ENCODE data around the gene G6PD.
"Not testable (repeated sequence)": the region's sequence is repeated elsewhere in the genome, so short reads cannot be mapped to it uniquely, and the experiment has no call there.

Gene G6PD

DNA sequence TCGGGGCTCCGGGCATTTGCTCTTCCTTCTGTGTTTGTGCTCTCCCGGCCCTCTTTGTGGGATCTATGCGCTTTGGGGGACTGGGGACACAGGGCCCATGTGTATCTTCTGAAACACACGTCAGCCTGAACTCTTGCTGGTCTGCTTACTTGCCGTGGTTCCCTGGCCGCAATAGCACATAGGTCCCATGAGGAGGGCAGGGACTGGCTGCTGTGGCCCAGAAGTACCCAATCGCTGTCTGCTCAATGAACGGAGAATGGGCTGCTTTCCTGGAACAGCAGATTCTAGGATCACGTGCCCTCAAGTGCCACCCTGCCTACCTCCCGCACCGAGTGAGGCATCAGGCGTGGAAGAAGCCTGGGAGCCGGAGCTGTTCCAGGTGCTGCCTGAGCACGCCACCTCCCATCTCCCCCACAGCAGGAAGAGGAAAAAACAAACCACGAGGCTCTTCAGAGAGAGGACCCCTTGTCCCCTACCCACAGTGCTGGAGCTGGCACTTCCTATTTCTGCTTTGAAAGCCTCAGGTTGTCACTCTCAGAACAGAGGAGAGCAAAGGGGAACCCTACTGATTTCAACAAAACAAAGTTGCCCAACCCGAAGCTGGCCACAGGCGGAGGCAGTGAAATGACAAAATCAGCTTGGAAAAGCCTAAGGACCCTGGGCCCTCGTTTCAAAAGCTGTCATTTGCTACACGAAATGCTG lies 3.8 kb downstream of the G6PD start:
- peak; percentile 37 for DNase-seq (ENCODE audit: low spot score)

DNA sequence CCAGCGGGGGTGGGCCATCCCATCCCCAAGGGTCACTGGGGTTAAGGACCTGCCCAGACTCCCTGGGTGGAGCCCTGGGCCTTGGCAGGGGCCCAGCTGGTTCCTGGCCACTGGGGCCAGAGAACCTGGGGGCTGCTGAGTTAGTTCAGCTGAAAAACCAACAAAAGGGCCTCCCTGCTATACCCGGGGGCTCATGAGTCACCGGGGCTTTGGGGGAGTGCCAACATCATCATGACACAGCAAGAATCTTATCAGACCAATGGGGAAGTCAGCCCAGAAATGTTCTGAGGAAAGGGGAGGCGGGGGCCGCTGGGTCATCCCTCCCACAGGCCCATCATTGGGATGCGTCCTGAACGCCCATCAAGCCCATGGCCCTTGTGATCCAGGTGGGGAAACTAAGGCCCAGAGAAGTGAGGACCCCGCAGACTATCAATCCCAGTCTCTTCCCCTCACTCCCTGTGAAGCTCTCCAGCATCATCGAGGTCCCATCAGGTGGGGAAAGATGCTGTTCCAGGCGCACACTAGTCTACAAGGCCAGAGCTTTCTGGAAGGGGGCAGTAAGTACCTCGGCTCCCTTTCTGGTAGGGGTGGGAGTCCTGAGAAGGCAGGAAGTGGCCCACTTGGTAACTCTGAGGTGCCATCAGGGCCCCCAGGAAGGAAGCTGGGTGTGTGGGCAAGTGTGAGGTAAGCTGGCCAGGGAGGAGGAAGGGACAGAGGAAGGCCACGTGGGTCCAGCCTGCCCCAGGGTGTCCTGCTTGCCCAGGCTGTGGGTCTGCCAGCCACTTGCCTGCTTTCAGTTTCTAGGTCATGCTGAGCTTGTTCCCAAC lies 4.5 kb downstream of the G6PD start:
- peak; percentile 33 for DNase-seq (ENCODE audit: low spot score)

GRCh38 chrX:154541589-154541895 lies 5.1 kb downstream of the G6PD start:
- DNase-seq (ENCODE audit: low spot score): no peak

GRCh38 chrX:154540897-154541535 lies 5.6 kb downstream of the G6PD start:
- DNase-seq (ENCODE audit: low spot score): no peak

DNA sequence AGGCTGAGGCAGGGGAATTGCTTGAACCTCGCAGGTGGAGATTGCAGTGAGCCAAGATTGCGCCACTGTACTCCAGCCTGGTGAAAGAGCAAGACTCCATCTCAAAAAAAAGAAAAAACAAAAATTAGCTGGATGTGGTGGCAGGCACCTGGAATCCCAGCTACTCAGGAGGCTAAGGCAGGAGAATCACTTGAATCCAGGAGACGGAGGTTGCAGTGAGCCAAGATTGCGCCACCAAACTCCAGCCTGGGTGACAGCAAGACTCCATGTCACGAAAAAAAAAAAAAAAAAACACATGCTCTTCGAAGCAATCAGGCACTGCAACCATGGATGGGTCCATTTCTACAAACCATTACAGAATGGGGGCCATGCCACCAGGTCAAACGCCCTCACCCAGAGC lies 6.3 kb downstream of the G6PD start:
- not testable (repeated sequence) for DNase-seq (ENCODE audit: low spot score)

GRCh38 chrX:154539077-154539476 lies 7.6 kb downstream of the G6PD start:
- peak; percentile 74 for DNase-seq (ENCODE audit: low spot score)

- no peak for DNase-seq (ENCODE audit: low spot score)
Observed at GRCh38 chrX:154535892-154536291, 10.8 kb downstream of the G6PD start.

DNA sequence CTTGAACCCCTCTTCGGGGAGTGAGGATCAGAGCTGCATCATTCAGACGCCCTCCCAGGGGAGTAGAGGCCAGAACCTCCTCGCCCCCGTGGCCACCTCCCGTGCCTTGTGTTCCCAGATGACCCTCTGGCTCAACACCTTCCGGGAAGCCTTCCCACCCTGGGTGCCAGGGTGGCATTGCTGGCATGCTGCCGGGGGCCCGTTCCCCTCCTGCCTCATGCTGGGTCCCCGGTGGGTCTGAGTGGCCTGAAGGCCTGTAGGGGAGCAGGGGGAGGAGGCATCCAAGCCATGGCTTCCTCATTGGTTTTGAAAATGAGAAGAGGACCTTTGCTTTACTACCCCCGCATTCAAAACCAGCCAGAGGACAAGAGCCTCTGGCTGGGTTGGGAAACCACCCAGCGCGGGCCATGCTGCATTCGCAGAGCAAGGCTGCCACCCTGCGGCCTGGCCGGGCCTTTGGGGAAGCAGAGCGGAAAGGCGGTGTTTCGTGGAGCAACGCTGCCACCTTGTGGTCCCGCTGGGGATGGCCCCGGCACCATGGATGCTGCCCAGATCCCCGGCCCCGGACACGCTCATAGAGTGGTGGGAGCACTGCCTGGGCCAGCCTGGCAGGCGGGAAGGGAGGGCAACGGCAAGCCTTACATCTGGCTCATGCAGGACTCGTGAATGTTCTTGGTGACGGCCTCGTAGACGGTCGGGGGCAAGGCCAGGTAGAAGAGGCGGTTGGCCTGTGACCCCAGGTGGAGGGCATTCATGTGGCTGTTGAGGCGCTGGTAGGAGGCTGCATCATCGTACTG lies 11.9 kb downstream of the G6PD start:
- DNase-seq (ENCODE audit: low spot score): peak; percentile 81

DNA sequence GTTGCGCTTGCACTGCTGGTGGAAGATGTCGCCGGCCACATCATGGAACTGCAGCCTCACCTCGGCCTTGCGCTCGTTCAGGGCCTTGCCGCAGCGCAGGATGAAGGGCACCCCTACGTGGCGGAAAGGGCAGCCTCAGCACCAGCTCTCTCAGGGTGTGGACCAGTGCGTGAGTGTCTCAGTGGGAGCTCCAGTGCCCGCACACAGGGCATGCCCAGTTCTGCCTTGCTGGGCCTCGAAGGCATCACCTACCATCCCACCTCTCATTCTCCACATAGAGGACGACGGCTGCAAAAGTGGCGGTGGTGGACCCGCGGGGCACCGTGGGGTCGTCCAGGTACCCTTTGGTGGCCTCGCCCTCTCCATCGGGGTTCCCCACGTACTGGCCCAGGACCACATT lies 14.0 kb downstream of the G6PD start:
- DNase-seq (ENCODE audit: low spot score): no peak

GRCh38 chrX:154531626-154532025 lies 15.0 kb downstream of the G6PD start:
- DNase-seq (ENCODE audit: low spot score): no peak

GRCh38 chrX:154530286-154530685 lies 16.4 kb downstream of the G6PD start:
- no peak for DNase-seq (ENCODE audit: low spot score)

DNA sequence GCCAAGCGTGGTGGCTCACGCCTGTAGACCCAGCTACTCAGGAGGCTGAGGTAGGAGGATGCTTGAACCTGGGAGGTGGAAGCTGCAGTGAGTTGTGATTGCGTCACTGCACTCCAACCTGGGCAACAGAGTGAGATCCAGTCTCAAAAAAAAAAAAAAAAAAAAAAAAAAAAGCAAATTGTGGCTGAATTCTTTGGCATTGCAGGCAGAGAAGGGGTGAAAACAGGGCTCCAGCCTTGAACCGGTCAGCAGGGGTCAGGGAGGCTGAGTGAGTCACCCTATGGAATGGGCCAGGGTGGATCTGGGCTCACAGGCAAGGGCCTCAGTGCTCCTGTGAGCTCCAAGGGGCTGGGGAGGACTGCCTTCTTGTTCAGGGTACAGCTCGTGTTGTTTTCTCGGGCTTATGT lies 17.4 kb downstream of the G6PD start:
- DNase-seq (ENCODE audit: low spot score): no peak

- peak; percentile 84 for DNase-seq (ENCODE audit: low spot score)
Observed at GRCh38 chrX:154526901-154527675, 19.6 kb downstream of the G6PD start.

DNA sequence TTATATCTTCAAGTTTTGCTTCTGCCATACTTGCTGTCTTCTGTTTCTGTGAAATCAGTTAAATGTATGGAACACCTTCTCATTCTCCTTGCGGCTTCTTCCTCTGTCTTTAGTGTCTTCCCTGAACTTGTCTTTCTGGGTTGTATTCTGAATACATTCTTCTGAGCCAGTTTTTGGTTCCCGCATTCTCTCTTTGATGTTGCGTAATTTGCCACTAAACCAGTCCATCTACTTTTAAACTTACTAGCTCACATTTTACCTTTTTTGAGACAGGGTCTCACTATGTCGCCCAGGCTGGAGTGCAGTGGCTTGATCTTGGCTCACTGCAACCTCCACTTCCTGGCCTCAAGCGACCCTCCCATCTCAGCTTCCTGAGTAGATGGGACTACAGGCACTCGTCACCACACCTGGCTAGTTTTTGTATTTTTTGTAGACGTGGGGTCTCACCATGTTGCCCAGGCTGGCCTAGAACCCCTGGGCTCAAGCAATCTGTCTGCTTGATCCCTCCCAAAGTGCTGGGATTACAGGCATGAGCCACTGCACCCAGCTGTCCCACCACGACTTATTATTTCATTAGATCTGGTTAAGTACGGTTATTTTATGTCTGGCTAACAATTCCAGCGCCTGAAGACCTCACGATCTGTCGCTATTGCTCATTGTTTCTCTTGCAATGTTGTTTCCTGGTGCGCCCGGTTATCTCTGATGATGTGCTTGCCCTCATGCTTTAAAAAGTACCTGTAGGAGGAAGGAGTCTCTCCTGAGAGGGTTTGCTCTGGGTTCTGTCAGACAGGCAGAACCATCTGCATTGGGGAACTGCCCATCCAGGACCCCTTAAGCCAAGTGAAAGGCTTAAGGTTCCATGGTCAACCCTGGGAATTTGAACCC lies 20.8 kb downstream of the G6PD start:
- no peak for DNase-seq (ENCODE audit: low spot score)

GRCh38 chrX:154519389-154519788 lies 27.3 kb downstream of the G6PD start:
- DNase-seq (ENCODE audit: low spot score): no peak

DNA sequence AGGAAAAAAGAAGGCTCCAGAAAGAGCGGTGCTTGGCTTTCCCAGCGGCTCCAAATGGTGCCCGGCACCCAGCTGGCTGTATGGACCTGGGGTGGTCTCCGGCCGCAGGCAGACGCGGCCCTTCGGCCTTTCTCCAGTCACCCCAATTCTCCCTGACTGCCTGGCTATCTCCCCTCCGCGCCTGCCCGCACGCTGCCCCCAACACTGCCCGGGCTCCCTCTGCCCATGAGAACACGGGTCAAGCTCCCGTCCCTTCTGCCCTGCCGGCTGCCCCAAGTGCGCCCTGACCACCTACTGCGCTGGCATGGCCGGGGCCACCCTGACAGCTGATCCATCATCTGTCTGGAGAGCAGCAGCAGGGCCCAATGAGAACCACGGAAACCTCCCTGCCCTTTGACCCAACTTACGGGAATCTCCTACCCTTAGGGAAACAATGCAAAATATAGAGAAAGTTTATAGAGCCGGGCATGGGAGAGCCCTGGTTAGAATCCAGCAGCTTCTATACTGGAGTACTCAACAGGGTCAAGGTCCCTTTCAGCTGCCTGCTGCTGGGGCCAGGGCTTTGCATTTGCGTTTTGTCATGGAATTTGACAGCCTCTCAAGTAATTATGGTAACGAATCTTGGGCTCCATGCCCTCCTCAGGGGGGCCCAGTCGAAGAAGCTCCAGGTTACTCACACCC lies 29.4 kb downstream of the G6PD start:
- DNase-seq (ENCODE audit: low spot score): no peak

DNA sequence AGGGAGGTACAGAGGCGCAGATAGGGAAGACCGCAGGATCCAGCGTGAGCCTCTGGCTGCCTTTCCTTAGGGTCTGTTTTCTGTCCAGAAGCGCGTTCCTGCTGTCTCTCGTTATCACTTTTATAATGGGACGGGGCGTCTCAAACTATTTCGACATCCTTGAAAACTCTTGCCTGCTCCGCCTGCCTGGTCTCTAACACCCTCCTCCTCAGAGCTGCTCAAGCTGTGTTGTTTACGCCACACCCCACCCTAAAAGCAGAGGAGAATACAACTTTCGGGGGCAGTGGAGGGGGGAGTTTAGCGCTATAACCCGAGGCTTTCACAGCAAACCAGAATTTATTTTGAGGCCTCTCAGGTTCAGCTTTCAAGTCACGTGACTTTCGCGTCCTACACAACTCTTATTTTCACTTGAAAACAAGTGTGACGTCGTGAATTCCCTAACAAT lies 30.0 kb downstream of the G6PD start:
- peak; percentile 84 for DNase-seq (ENCODE audit: low spot score)

- DNase-seq (ENCODE audit: low spot score): peak; percentile 82
Observed at GRCh38 chrX:154515966-154516655, 30.5 kb downstream of the G6PD start, which contains the start of gene FAM3A. Gene FAM3A, minus strand, starts transcription at chrX:154516232. Its CDS starts 460 bp downstream, at chrX:154515772.
